Adrenal gland (tissue), 5 donors: Measurements from ENCODE around the gene SEMA3G.

Experiments used
- POLR2A ChIP-seq, 2 donors: fragments of 450-650 bp; IDR thresholded peaks; one replicate each; pipeline ENCODE4 v1.6.1; 2017; ENCODE audit warnings: antibody characterized with exemption in 2 of 2, mild to moderate bottlenecking in 2 of 2, moderate library complexity in 1 of 2
- TF ChIP-seq, protein P1 (sequence below), 6 experiments: fragments of 450-650 bp in 4 of 6; fragments of 200-600 bp in 2 of 6; sonication (generic) in 1 of 6; IDR thresholded peaks; 1 replicate in 5 of 6; 2 replicates in 1 of 6; pipeline versions ENCODE4 v1.5.1 to v1.8.0; 2016 to 2021; ENCODE audit warnings: antibody characterized with exemption in 6 of 6, mild to moderate bottlenecking in 2 of 6, moderate library complexity in 1 of 6
- donor health status: DM: no; HTN: no; CAD: no.

DNA sequence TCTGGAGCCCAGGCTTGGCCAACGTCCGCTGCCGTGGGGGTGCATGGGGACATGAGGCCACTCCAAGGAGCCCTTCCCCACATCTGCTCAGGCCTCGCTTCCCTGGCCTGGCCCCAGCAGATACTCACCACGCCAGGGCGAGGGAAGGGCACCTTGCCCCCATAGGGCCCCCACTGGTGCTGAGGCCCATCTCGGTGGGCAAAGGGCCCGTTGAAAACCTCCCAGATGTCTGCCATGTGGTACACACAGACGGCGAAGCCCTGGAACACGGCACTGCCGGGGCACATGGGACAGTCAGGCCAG lies 4.7 kb downstream of the SEMA3G start:
- TF ChIP-seq, protein P1, sequence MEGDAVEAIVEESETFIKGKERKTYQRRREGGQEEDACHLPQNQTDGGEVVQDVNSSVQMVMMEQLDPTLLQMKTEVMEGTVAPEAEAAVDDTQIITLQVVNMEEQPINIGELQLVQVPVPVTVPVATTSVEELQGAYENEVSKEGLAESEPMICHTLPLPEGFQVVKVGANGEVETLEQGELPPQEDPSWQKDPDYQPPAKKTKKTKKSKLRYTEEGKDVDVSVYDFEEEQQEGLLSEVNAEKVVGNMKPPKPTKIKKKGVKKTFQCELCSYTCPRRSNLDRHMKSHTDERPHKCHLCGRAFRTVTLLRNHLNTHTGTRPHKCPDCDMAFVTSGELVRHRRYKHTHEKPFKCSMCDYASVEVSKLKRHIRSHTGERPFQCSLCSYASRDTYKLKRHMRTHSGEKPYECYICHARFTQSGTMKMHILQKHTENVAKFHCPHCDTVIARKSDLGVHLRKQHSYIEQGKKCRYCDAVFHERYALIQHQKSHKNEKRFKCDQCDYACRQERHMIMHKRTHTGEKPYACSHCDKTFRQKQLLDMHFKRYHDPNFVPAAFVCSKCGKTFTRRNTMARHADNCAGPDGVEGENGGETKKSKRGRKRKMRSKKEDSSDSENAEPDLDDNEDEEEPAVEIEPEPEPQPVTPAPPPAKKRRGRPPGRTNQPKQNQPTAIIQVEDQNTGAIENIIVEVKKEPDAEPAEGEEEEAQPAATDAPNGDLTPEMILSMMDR (IDR thresholded peaks at IDR 0.05), result no peak
- TF ChIP-seq POLR2A (IDR thresholded peaks at IDR 0.05), result no peak
